ENCODE results near the gene ZNF530. TPM values are rescaled to one million over a fixed set of nuclear protein-coding genes. Genes with fewer than 3 reads are reported as not detected.

Gene ZNF530
- total RNA-seq, 1 donor from 2014 or later = 3.9 TPM

DNA sequence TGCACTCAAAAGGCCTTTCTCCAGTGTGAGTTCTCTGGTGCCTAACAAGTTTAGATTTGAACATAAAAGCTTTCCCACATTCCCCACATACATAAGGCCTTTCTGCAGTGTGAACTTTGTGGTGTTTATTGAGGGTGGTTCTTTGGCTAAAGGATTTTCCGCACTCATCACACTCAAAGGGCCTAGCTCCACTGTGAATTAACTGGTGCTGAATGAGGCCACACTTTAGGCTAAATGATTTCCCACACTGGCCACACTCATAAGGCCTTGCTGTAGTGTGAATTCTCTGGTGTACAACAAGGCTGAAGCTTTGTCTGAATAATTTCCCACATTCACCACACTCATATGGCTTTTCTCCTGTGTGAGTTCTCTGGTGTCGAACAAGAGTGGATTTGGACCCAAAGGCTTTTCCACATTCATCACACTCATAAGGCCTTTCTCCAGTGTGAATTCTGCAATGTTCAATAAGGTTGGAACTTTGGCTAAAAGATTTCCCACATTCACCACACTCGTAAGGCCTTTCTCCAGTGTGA is 27.2 kb upstream of the ZNF530 start:
- Histone ChIP-seq H3K36me3 (ENCODE audit: control insufficient read depth, insufficient read depth, low read length) (peaks cover 24% of the 10 kb centered on the region), H3K27me3 (ENCODE audit: control insufficient read depth, insufficient read depth, low read length) (no peaks in the 10 kb centered on the region), H3K4me3 (ENCODE audit: low read depth, low read length) (no peak overlapping the region)
- TF ChIP-seq, protein P1, sequence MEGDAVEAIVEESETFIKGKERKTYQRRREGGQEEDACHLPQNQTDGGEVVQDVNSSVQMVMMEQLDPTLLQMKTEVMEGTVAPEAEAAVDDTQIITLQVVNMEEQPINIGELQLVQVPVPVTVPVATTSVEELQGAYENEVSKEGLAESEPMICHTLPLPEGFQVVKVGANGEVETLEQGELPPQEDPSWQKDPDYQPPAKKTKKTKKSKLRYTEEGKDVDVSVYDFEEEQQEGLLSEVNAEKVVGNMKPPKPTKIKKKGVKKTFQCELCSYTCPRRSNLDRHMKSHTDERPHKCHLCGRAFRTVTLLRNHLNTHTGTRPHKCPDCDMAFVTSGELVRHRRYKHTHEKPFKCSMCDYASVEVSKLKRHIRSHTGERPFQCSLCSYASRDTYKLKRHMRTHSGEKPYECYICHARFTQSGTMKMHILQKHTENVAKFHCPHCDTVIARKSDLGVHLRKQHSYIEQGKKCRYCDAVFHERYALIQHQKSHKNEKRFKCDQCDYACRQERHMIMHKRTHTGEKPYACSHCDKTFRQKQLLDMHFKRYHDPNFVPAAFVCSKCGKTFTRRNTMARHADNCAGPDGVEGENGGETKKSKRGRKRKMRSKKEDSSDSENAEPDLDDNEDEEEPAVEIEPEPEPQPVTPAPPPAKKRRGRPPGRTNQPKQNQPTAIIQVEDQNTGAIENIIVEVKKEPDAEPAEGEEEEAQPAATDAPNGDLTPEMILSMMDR (IDR thresholded peaks at IDR 0.05; ENCODE audit: insufficient read depth, low read length, severe bottlenecking) = no peak
- FAIRE-seq (no peak), DNase-seq (ENCODE audit: low read depth) (no peak)

DNA sequence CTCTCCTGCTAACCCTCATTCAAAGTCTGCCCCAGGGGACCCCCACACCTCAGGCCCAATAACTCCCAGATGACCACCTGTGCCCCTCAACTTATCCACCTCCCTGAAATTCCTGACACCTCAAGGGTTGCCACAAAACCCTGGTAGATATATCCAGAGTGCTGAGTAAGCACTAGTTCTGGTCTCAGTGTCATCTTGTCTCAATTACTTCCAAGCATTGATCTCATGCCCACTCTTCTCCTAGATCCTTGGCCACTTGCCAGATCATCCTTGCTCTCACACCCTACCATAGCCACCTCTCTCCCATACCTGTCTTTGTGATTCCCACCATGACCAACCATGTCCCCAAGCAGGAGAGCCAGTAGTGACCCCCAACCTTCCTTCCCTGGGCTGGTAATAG is 23.0 kb upstream of the ZNF530 start:
- Histone ChIP-seq H3K36me3 (ENCODE audit: control insufficient read depth, insufficient read depth, low read length) (peaks cover 24% of the 10 kb centered on the region), H3K4me3 (ENCODE audit: low read depth, low read length) (no peak overlapping the region), H3K27me3 (ENCODE audit: control insufficient read depth, insufficient read depth, low read length) (no peaks in the 10 kb centered on the region)
- DNase-seq (ENCODE audit: low read depth) (no peak), FAIRE-seq (no peak)
- TF ChIP-seq, protein P1 (IDR thresholded peaks at IDR 0.05; ENCODE audit: insufficient read depth, low read length, severe bottlenecking) = no peak

DNA sequence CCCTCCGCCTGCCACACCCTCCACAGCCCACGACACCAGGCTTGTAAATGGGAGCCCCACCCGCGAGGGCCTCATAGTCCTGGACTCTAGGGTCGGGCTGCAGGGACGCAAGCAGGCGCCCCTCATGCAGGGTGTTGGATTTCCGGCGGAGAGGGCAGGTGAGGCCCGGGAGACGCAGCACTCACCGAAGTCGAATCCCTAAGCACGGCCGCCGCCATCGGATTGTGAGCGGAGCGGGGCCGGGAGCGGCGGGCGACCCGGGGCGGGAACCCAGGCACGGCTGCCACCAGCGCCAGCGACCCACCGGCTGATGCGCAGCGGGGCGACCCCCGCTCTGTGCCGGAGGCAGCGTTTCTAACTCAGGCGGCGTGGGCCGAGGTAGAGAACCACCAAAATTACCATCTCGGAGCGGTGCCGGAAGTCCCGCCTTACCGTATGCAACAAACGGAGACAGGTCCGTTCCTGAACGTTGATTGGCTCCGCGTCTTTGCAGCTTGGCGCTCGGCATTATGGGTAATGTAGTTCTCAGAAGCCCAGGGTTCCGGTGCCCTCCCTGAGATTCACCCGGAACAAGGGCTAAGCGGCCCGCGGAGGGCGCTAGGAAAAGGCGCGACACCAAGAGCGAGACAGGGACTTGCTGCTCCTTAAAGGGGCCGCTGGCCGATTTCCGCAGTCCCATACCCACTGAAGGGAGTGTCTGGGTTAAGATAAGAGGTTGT is 21.0 kb upstream of the ZNF530 start, which contains the start of gene ZNF416:
TSS of gene ZNF416 (minus strand) at position 425 of the 719 bp plus-strand sequence. CDS start at position 218, 207 bp downstream.
- TF ChIP-seq, protein P1 (IDR thresholded peaks at IDR 0.05; ENCODE audit: insufficient read depth, low read length, severe bottlenecking) = peak; percentile 27
- Histone ChIP-seq H3K4me3 (ENCODE audit: low read depth, low read length) (peak within 1 kb of the TSS; percentile 73), H3K27me3 (ENCODE audit: control insufficient read depth, insufficient read depth, low read length) (no peaks in the 10 kb centered on the region), H3K36me3 (ENCODE audit: control insufficient read depth, insufficient read depth, low read length) (peaks cover 15% of the 10 kb centered on the region)
- DNase-seq (ENCODE audit: low read depth) (peak; percentile 96), FAIRE-seq (peak; percentile 18)

DNA sequence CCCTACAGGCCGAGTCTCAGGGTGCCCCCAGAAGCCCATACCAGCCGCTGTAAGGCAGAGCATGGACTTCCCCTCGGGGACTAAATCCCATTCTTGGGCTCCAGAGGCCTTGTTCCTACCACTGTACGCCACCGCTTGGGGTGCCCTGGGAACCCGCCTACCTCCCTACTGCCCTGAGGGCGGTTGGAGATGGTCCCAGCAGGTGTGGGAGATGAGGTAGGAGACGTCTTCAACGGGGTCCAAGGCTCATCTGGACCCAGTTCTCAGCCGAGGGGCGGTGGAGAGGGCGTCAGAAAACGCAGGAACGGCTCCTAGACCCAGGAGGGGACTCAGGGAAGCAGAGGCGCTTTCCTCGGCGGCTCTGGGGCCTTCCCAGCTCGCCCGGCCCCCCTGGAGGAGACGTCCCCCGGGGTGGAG is 16.6 kb upstream of the ZNF530 start:
- H3K36me3 ChIP-seq (ENCODE audit: control insufficient read depth, insufficient read depth, low read length) = no peaks in the 10 kb centered on the region
- no peaks in the 10 kb centered on the region for H3K27me3 ChIP-seq (ENCODE audit: control insufficient read depth, insufficient read depth, low read length)
- no peak overlapping the region for H3K4me3 ChIP-seq (ENCODE audit: low read depth, low read length)
- TF ChIP-seq, protein P1 (IDR thresholded peaks at IDR 0.05; ENCODE audit: insufficient read depth, low read length, severe bottlenecking) = no peak
- DNase-seq (ENCODE audit: low read depth) = no peak
- FAIRE-seq = no peak

DNA sequence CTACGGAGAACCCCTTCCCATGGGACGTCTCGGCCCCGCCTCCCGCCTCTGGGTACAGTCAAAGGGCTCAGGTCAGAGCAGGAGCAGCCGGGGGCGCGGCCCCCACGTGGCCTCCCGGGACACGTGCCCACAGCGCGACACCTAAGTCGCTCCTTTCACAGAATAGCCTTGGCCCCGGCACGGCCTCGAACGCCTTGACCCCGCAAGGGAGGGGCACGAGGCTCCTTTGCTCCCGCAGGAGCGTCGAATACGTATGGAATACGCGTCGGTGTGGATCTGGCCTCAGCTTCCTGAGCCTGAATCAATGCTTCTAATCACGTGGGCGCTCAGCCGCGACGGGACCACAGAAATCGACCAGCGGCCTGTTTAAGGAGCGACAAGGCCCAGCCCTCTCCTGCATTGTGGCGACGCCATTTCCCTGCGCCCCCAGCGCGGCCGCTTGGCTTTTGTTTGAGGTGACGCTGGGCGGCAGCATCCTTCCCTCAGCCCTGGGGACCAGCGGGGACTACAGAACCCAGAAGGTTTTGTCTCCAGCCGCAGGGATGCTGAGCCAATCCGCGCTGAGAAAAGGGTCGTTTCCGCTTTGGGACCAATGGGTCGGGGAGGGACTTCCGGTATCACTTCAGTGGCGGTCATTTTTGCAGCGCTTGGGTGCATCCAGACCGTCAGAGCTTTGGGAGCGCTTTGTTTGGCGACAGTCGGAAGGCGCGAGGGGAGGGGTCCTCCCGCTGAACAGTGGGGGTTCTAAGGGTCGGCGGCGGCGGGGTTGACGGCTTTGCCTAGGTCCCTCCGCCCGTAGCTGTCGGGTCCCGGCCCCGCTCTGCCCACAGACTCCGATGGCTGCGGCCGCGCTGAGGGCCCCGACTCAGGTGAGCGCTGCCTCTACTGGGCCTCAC is 15.9 kb upstream of the ZNF530 start, which contains the start of gene ZIK1:
TSS of gene ZIK1 (plus strand) at position 625 of the 896 bp plus-strand sequence. CDS start at position 837, 212 bp downstream.
- DNase-seq (ENCODE audit: low read depth) = peak; percentile 77
- no peak for FAIRE-seq
- TF ChIP-seq, protein P1 (IDR thresholded peaks at IDR 0.05; ENCODE audit: insufficient read depth, low read length, severe bottlenecking) = peak; percentile 3
- no peaks in the 10 kb centered on the region for H3K27me3 ChIP-seq (ENCODE audit: control insufficient read depth, insufficient read depth, low read length)
- peak within 1 kb of the TSS; percentile 47 for H3K4me3 ChIP-seq (ENCODE audit: low read depth, low read length)
- H3K36me3 ChIP-seq (ENCODE audit: control insufficient read depth, insufficient read depth, low read length) = no peaks in the 10 kb centered on the region

All from bronchial epithelial cell (primary cell).